Measurements from ENCODE around the gene ERICH2.
"Not testable (repeated sequence)": the region's sequence is repeated elsewhere in the genome, so short reads cannot be mapped to it uniquely, and the experiment has no call there.

ERICH2 gene

GRCh38 chr2:170770008-170770605, at the start of gene ERICH2:
ERICH2 (plus strand) TSS chr2:170770378; CDS start chr2:170770682, 304 bp downstream.
- Histone ChIP-seq H3K36me3 (ENCODE audit: control insufficient read depth, insufficient read depth, low read length) (no peaks in the 10 kb centered on the region), H3K4me3 (ENCODE audit: low read length) (peak within 1 kb of the TSS; percentile 84), H3K27me3 (ENCODE audit: control insufficient read depth, insufficient read depth, low read length) (no peaks in the 10 kb centered on the region), H3K4me1 (ENCODE audit: control insufficient read depth, insufficient read depth, low read length) (no peaks in the 10 kb centered on the region), H3K27ac (ENCODE audit: low read depth, low read length) (peak within 1 kb of the TSS; percentile 42), H3K9ac (ENCODE audit: low read length) (no peak within 1 kb of the TSS)

DNA sequence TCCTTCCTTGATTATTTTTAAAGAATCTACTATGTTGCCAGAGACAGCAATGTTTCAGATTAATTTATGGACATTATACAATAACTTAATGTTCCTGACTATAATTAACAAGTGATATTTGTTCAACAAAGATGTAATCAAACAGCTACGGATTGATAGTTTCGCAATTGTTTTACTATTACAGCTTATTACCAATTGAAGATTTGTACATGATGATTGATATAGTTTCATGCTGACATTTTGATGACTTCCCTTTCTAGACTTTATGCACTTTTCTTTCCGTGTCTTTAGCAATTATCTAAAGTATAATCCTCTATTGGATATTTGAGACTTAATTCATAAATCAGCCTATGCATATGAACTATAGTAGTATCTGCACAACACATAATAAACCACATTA, 48.5 kb upstream of the ERICH2 start:
- Histone ChIP-seq H3K27me3 (ENCODE audit: control insufficient read depth, insufficient read depth, low read length) (peaks cover 7% of the 10 kb centered on the region), H3K9ac (ENCODE audit: low read length) (no peak overlapping the region), H3K4me1 (ENCODE audit: control insufficient read depth, insufficient read depth, low read length) (peaks cover 3% of the 10 kb centered on the region)

GRCh38 chr2:170722301-170722700, 47.9 kb upstream of the ERICH2 start:
- Histone ChIP-seq H3K4me1 (ENCODE audit: control insufficient read depth, insufficient read depth, low read length) (no peaks in the 10 kb centered on the region), H3K4me3 (ENCODE audit: low read length) (no peak overlapping the region), H3K36me3 (ENCODE audit: control insufficient read depth, insufficient read depth, low read length) (no peaks in the 10 kb centered on the region), H3K27me3 (ENCODE audit: control insufficient read depth, insufficient read depth, low read length) (peaks cover 2% of the 10 kb centered on the region), H3K9ac (ENCODE audit: low read length) (no peak overlapping the region), H3K27ac (ENCODE audit: low read depth, low read length) (no peak overlapping the region)

More for the DNA sequence above, 48.5 kb upstream of the ERICH2 start:
- H3K36me3 ChIP-seq (ENCODE audit: control insufficient read depth, insufficient read depth, low read length) = no peaks in the 10 kb centered on the region
- H3K27ac ChIP-seq (ENCODE audit: low read depth, low read length) = no peak overlapping the region
- H3K4me3 ChIP-seq (ENCODE audit: low read length) = no peak overlapping the region

DNA sequence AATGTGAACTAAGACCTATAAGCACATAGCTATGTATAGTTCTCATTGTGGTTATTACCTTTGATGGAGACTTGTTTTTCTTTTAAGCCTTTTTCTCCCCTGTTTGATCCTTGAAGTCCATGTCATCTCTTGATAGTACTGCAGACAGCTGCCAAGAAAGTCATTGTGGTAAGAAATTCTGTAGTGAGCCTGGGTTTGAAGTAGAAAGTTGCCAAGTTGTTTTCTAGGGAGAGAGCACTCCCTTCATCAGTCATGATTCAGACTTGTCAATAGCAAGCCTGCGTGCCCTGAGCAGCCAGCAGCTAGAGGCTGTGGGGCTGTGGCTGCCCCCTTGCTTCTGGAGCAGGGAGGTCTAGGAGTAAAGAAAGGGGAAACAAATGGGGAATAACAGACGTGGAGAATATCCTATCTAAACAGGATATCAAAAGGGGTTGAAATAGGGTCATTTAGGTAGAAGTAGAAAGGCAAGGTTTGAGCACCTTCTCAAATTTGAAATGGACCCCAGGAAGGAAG, 46.7 kb upstream of the ERICH2 start:
- Histone ChIP-seq H3K9ac (ENCODE audit: low read length) (no peak overlapping the region), H3K27me3 (ENCODE audit: control insufficient read depth, insufficient read depth, low read length) (no peaks in the 10 kb centered on the region), H3K36me3 (ENCODE audit: control insufficient read depth, insufficient read depth, low read length) (no peaks in the 10 kb centered on the region), H3K27ac (ENCODE audit: low read depth, low read length) (no peak overlapping the region), H3K4me3 (ENCODE audit: low read length) (no peak overlapping the region), H3K4me1 (ENCODE audit: control insufficient read depth, insufficient read depth, low read length) (no peaks in the 10 kb centered on the region)

DNA sequence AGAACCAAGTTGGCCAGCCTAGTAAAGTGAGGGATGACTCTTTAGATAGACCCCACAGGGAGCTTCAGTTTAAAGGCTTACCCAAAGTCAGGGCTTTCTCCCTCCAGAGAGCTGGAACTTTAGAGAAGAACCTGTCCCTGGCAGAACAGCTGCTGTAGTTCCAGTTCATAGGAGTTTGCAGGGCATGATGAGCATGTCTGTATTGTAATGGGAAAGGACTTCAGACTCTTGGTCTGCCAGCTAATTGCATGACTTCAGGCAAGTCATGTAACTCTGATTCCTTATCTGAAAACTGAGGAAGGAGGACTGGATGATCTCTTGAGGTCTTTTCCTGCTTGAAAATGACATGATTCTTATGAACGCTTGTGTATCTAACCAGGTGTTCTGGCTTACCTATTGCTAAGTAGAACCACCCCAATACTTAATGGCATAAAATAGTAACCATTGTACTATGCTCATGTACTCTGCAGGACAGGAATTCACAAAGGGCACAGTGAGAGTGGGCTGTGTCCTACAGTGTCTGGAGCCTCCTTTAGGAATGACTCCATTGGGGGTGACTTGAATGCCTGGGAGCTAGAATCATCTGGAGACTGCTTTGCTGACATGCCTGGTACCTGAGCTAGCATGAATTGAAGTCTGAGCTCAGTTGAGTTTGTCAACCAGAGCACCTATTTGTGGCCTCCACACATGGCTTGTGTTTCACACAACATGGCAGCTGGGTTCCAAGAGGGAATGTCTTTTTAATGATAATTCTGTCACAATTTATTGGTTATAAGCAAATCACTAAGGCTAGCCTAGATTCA, 36.2 kb upstream of the ERICH2 start:
- Histone ChIP-seq H3K27ac (ENCODE audit: low read depth, low read length) (no peak overlapping the region), H3K4me3 (ENCODE audit: low read length) (no peak overlapping the region), H3K36me3 (ENCODE audit: control insufficient read depth, insufficient read depth, low read length) (no peaks in the 10 kb centered on the region), H3K4me1 (ENCODE audit: control insufficient read depth, insufficient read depth, low read length) (no peaks in the 10 kb centered on the region), H3K27me3 (ENCODE audit: control insufficient read depth, insufficient read depth, low read length) (no peaks in the 10 kb centered on the region), H3K9ac (ENCODE audit: low read length) (no peak overlapping the region)

GRCh38 chr2:170734601-170735000, 35.6 kb upstream of the ERICH2 start:
- H3K27ac ChIP-seq (ENCODE audit: low read depth, low read length); H3K27me3 ChIP-seq (ENCODE audit: control insufficient read depth, insufficient read depth, low read length); H3K36me3 ChIP-seq (ENCODE audit: control insufficient read depth, insufficient read depth, low read length); H3K9ac ChIP-seq (ENCODE audit: low read length); H3K4me3 ChIP-seq (ENCODE audit: low read length); H3K4me1 ChIP-seq (ENCODE audit: control insufficient read depth, insufficient read depth, low read length): not testable (repeated sequence)

GRCh38 chr2:170736628-170737027, 33.5 kb upstream of the ERICH2 start:
- Histone ChIP-seq H3K9ac (ENCODE audit: low read length) (no peak overlapping the region), H3K4me3 (ENCODE audit: low read length) (no peak overlapping the region), H3K27ac (ENCODE audit: low read depth, low read length) (no peak overlapping the region), H3K36me3 (ENCODE audit: control insufficient read depth, insufficient read depth, low read length) (no peaks in the 10 kb centered on the region), H3K4me1 (ENCODE audit: control insufficient read depth, insufficient read depth, low read length) (no peaks in the 10 kb centered on the region), H3K27me3 (ENCODE audit: control insufficient read depth, insufficient read depth, low read length) (no peaks in the 10 kb centered on the region)

- no peak overlapping the region for H3K27ac ChIP-seq (ENCODE audit: low read depth, low read length)
- H3K36me3 ChIP-seq (ENCODE audit: control insufficient read depth, insufficient read depth, low read length) = no peaks in the 10 kb centered on the region
- no peaks in the 10 kb centered on the region for H3K27me3 ChIP-seq (ENCODE audit: control insufficient read depth, insufficient read depth, low read length)
- H3K4me3 ChIP-seq (ENCODE audit: low read length) = no peak overlapping the region
- no peak overlapping the region for H3K9ac ChIP-seq (ENCODE audit: low read length)
- H3K4me1 ChIP-seq (ENCODE audit: control insufficient read depth, insufficient read depth, low read length) = no peaks in the 10 kb centered on the region
These were observed 32.8 kb upstream of the ERICH2 start for GRCh38 chr2:170737406-170737805.

- Histone ChIP-seq H3K27ac (ENCODE audit: low read depth, low read length) (no peak overlapping the region), H3K4me3 (ENCODE audit: low read length) (no peak overlapping the region)
These were observed 32.4 kb upstream of the ERICH2 start for GRCh38 chr2:170737821-170738220.

DNA sequence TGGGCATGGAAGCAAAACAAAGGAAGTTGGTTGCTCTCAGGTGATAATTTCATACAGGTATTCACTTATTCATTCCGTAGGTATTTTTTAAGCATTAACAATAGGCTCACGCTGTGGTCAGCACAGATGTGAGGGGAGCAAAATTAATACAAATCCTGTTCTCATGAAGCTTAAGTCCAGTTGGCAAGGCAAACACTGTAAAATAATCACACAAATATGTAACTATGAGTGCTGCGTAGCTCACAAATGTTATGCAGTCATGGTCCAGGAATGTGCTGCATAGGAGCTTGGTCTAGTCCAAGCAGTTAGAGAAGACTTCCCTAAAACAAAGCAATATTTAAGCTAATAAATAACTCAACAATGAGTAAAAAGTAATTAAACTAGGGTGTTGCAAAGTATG, 31.1 kb upstream of the ERICH2 start:
- no peaks in the 10 kb centered on the region for H3K27me3 ChIP-seq (ENCODE audit: control insufficient read depth, insufficient read depth, low read length)
- no peak overlapping the region for H3K4me3 ChIP-seq (ENCODE audit: low read length)
- no peaks in the 10 kb centered on the region for H3K4me1 ChIP-seq (ENCODE audit: control insufficient read depth, insufficient read depth, low read length)
- H3K27ac ChIP-seq (ENCODE audit: low read depth, low read length) = no peak overlapping the region
- no peak overlapping the region for H3K9ac ChIP-seq (ENCODE audit: low read length)
- no peaks in the 10 kb centered on the region for H3K36me3 ChIP-seq (ENCODE audit: control insufficient read depth, insufficient read depth, low read length)

More at GRCh38 chr2:170737821-170738220, 32.4 kb upstream of the ERICH2 start:
- H3K9ac ChIP-seq (ENCODE audit: low read length) = no peak overlapping the region
- H3K27me3 ChIP-seq (ENCODE audit: control insufficient read depth, insufficient read depth, low read length) = no peaks in the 10 kb centered on the region
- no peaks in the 10 kb centered on the region for H3K4me1 ChIP-seq (ENCODE audit: control insufficient read depth, insufficient read depth, low read length)
- no peaks in the 10 kb centered on the region for H3K36me3 ChIP-seq (ENCODE audit: control insufficient read depth, insufficient read depth, low read length)

- no peaks in the 10 kb centered on the region for H3K27me3 ChIP-seq (ENCODE audit: control insufficient read depth, insufficient read depth, low read length)
- no peaks in the 10 kb centered on the region for H3K36me3 ChIP-seq (ENCODE audit: control insufficient read depth, insufficient read depth, low read length)
- H3K4me1 ChIP-seq (ENCODE audit: control insufficient read depth, insufficient read depth, low read length) = no peaks in the 10 kb centered on the region
- no peak overlapping the region for H3K4me3 ChIP-seq (ENCODE audit: low read length)
- no peak overlapping the region for H3K9ac ChIP-seq (ENCODE audit: low read length)
- H3K27ac ChIP-seq (ENCODE audit: low read depth, low read length) = no peak overlapping the region
These were observed 30.6 kb upstream of the ERICH2 start for GRCh38 chr2:170739507-170740046.

- Histone ChIP-seq H3K36me3 (ENCODE audit: control insufficient read depth, insufficient read depth, low read length) (no peaks in the 10 kb centered on the region), H3K9ac (ENCODE audit: low read length) (no peak overlapping the region), H3K4me1 (ENCODE audit: control insufficient read depth, insufficient read depth, low read length) (no peaks in the 10 kb centered on the region), H3K27ac (ENCODE audit: low read depth, low read length) (no peak overlapping the region), H3K27me3 (ENCODE audit: control insufficient read depth, insufficient read depth, low read length) (no peaks in the 10 kb centered on the region), H3K4me3 (ENCODE audit: low read length) (no peak overlapping the region)
These were observed 29.5 kb upstream of the ERICH2 start for GRCh38 chr2:170740660-170741059.
